Transverse colon (tissue), 4 donors: ENCODE measurements around the gene LOC101059915.

Experiments used
- EP300 ChIP-seq: sonication (generic); formaldehyde crosslinking; IDR thresholded peaks from one replicate; pipeline ENCODE4 v1.6.1; 2017; ENCODE audit warnings: antibody characterized with exemption, low read depth
- POLR2A ChIP-seq: fragments of 450-650 bp; IDR thresholded peaks from one replicate; pipeline ENCODE4 v1.6.1; 2016; ENCODE audit warnings: antibody characterized with exemption, mild to moderate bottlenecking, moderate library complexity
- POLR2AphosphoS5 ChIP-seq, 3 donors: sonication (generic); formaldehyde crosslinking; IDR thresholded peaks; one replicate each; pipeline ENCODE4 v1.6.1; 2016; ENCODE audit warnings: antibody characterized with exemption in 3 of 3
- TF ChIP-seq, protein P1 (sequence below), 5 experiments: fragments of 200-600 bp in 3 of 5; fragments of 450-650 bp in 2 of 5; sonication (generic) in 3 of 5; IDR thresholded peaks; 1 replicate in 2 of 5; 2 replicates in 3 of 5; pipeline ENCODE4 v1.5.1; 2016 to 2017; ENCODE audit warnings: antibody characterized with exemption in 5 of 5, inconsistent platforms in 3 of 5, mild to moderate bottlenecking in 2 of 5, moderate library complexity in 1 of 5

DNA sequence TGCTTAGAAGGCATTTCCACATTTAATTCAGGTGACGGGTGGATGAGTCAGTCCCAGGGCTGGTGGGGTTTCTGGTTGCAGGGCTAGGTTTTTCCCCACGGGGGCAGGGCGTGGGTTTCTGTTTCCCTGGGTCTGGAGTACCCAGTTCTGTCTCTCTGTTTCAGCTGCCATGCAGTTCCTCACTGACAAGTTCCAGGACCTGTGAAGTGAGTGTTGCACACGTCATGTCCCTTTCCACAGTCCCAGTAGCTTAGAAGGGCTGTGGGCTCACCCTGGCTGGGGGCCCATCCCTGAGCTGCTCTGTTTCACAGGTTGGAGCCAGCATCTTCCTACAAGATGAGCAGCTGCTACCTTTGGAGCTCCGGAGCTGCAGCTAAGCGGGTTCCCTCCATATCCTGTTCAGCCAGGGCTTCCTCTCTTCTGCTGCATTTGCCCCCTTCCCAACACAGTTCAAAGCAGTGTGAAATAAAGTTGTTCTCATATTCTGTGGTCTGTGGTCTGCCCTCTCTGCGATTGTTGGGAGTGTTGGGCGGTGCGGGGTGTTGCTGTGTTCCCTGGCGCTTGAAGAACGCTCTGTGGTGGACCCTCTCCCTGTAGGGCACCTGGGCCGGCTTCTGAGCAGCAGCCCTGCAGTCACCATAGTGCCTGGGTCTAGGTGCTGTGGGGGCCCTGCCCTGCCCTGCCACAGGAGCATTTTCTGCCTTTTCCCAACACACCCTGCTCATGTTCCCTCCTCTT, 3.9 kb downstream of the LOC101059915 start:
- TF ChIP-seq, protein P1, sequence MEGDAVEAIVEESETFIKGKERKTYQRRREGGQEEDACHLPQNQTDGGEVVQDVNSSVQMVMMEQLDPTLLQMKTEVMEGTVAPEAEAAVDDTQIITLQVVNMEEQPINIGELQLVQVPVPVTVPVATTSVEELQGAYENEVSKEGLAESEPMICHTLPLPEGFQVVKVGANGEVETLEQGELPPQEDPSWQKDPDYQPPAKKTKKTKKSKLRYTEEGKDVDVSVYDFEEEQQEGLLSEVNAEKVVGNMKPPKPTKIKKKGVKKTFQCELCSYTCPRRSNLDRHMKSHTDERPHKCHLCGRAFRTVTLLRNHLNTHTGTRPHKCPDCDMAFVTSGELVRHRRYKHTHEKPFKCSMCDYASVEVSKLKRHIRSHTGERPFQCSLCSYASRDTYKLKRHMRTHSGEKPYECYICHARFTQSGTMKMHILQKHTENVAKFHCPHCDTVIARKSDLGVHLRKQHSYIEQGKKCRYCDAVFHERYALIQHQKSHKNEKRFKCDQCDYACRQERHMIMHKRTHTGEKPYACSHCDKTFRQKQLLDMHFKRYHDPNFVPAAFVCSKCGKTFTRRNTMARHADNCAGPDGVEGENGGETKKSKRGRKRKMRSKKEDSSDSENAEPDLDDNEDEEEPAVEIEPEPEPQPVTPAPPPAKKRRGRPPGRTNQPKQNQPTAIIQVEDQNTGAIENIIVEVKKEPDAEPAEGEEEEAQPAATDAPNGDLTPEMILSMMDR (IDR thresholded peaks at IDR 0.05): no peak
- TF ChIP-seq POLR2A (no peak), POLR2AphosphoS5 (IDR thresholded peaks at IDR 0.05) (no peak), EP300 (no peak)
